GM23248 (cell line): ENCODE results near the gene SFTPD. TPM values are rescaled to one million over a fixed set of nuclear protein-coding genes. Genes with fewer than 3 reads are reported as not detected.

ENCODE experiments used
- DNase-seq: peaks from one replicate; pipeline ENCODE4 v3.0.0-alpha.2; 2015
- H2AFZ ChIP-seq: fragments of 200-600 bp; sonication (generic); 2 replicates; pipeline ENCODE4 v1.6.1; 2016; ENCODE audit warnings: antibody characterized with exemption
- H3F3A ChIP-seq: fragments of 200-600 bp; sonication (generic); 2 replicates; pipeline ENCODE4 v1.6.1; 2016; ENCODE audit warnings: mild to moderate bottlenecking, antibody characterized with exemption, mixed run types; ENCODE audit not compliant: insufficient read depth
- H3K27ac ChIP-seq: fragments of 200-600 bp; sonication (generic); 2 replicates; pipeline ENCODE4 v1.5.1; 2016; ENCODE audit warnings: mild to moderate bottlenecking
- H3K27me3 ChIP-seq: fragments of 200-600 bp; sonication (generic); replicated peaks from 2 replicates; pipeline ENCODE4 v1.6.1; 2016; ENCODE audit warnings: mild to moderate bottlenecking; ENCODE audit not compliant: insufficient read depth
- H3K36me3 ChIP-seq: fragments of 200-600 bp; sonication (generic); 2 replicates; pipeline ENCODE4 v1.6.1; 2016; ENCODE audit warnings: low read depth, mild to moderate bottlenecking
- H3K4me1 ChIP-seq: fragments of 200-600 bp; sonication (generic); 2 replicates; pipeline ENCODE4 v1.6.1; 2016; ENCODE audit warnings: mild to moderate bottlenecking; ENCODE audit not compliant: insufficient read depth
- H3K4me2 ChIP-seq: fragments of 200-600 bp; sonication (generic); one replicate; pipeline ENCODE4 v1.6.1; 2016; ENCODE audit warnings: mild to moderate bottlenecking; ENCODE audit not compliant: unreplicated experiment
- H3K4me3 ChIP-seq: fragments of 200-600 bp; sonication (generic); 2 replicates; pipeline ENCODE4 v1.5.1; 2016; ENCODE audit warnings: mild to moderate bottlenecking
- H3K79me2 ChIP-seq: fragments of 200-600 bp; sonication (generic); 2 replicates; pipeline ENCODE4 v1.6.1; 2016; ENCODE audit warnings: mild to moderate bottlenecking; ENCODE audit not compliant: insufficient read depth
- H3K9ac ChIP-seq: fragments of 200-600 bp; sonication (generic); 2 replicates; pipeline ENCODE4 v1.6.1; 2016; ENCODE audit warnings: mild to moderate bottlenecking
- H3K9me2 ChIP-seq: fragments of 200-600 bp; sonication (generic); 2 replicates; pipeline ENCODE4 v1.6.1; 2016; ENCODE audit warnings: mixed run types, mild to moderate bottlenecking, moderate library complexity; ENCODE audit not compliant: insufficient read depth
- H3K9me3 ChIP-seq: fragments of 200-600 bp; sonication (generic); one replicate; pipeline ENCODE4 v1.6.1; 2017; ENCODE audit warnings: low read depth
- H4K20me1 ChIP-seq: fragments of 200-600 bp; sonication (generic); 2 replicates; pipeline ENCODE4 v1.6.0; 2016; ENCODE audit not compliant: insufficient read depth
- EZH2 ChIP-seq: fragments of 200-600 bp; sonication (generic); IDR thresholded peaks from 2 replicates; pipeline ENCODE4 v1.6.1; 2018; ENCODE audit warnings: antibody characterized with exemption, mild to moderate bottlenecking; ENCODE audit not compliant: insufficient read depth, poor library complexity, severe bottlenecking
- EZH2phosphoT487 ChIP-seq: fragments of 200-600 bp; sonication (generic); IDR thresholded peaks from 2 replicates; pipeline ENCODE4 v1.6.1; 2018; ENCODE audit warnings: antibody characterized with exemption, moderate library complexity, mild to moderate bottlenecking, low read depth; ENCODE audit not compliant: insufficient read depth
- WGBS, 2 experiments: methylation state at CpG; one replicate each; pipeline ENCODE4 v1.1.6; 2015 to 2017; ENCODE audit warnings: low lambda C conversion rate in 2 of 2, low coverage in 1 of 2; ENCODE audit errors: missing lambda C conversion rate in 2 of 2; 5-methylcytosine and 5-hydroxymethylcytosine counted together
- in situ Hi-C: fragments of 300-500 bp; cut with MboI; formaldehyde crosslinking; loops from 2 replicates; pipeline ENCODE4 v1.15.0; 2020
- polyA plus RNA-seq: library from polyadenylated mRNA; unstranded; fragments of >200 nt; fragmentation: Nextera tagmentation; extraction: Ambion mirVana; gene quantifications from 2 replicates; pipeline ENCODE4 v1.2.1, GENCODE V29; 2016
- total RNA-seq: library from RNA; depleted of rRNA; stranded (reverse); fragments of >200 nt; shearing (Covaris generic); gene quantifications from 2 replicates; pipeline ENCODE4 v1.2.3, GENCODE V29; 2014

The SFTPD gene
- total and polyA plus RNA-seq, 2 experiments from 2014 or later, result 0.46 TPM; not detected in 1

- no peak overlapping the region for H3K4me3 ChIP-seq
- no peak overlapping the region for H2AFZ ChIP-seq
- no peaks in the 10 kb centered on the region for H3F3A ChIP-seq
- no peaks in the 10 kb centered on the region for H3K79me2 ChIP-seq
- no peaks in the 10 kb centered on the region for H3K9me3 ChIP-seq
- TF ChIP-seq EZH2, result no peak
- TF ChIP-seq EZH2phosphoT487, result no peak
- no peak overlapping the region for H3K4me2 ChIP-seq
- in situ Hi-C loops, result no loop called here
- no peak for DNase-seq
- no peak overlapping the region for H3K9ac ChIP-seq
- H4K20me1 ChIP-seq, result no peaks in the 10 kb centered on the region
- WGBS, 2 experiments, result 67 to 74% methylated on average over 6 of the region's 6 CpGs
- peaks cover under 1% of the 10 kb centered on the region for H3K27me3 ChIP-seq
- H3K9me2 ChIP-seq, result no peaks in the 10 kb centered on the region
- H3K36me3 ChIP-seq, result no peaks in the 10 kb centered on the region
- no peak overlapping the region for H3K27ac ChIP-seq
- no peaks in the 10 kb centered on the region for H3K4me1 ChIP-seq
Observed at GRCh38 chr10:79938728-79939406, 10.0 kb downstream of the SFTPD start.

GRCh38 chr10:79937701-79938151, 11.2 kb downstream of the SFTPD start:
- no peak overlapping the region for H3K9ac ChIP-seq

GRCh38 chr10:79936625-79937615, 12.0 kb downstream of the SFTPD start:
- Histone ChIP-seq H3K36me3 (no peaks in the 10 kb centered on the region), H3K4me1 (no peaks in the 10 kb centered on the region), H3K4me2 (no peak overlapping the region), H3K9ac (no peak overlapping the region), H3F3A (no peaks in the 10 kb centered on the region), H3K27ac (no peak overlapping the region), H3K27me3 (0 out of 2 replicates have a peak, but pooled peaks cover under 1% of the 10 kb centered on the region), H3K4me3 (no peak overlapping the region), H3K79me2 (no peaks in the 10 kb centered on the region), H4K20me1 (no peaks in the 10 kb centered on the region), H2AFZ (no peak overlapping the region), H3K9me2 (no peaks in the 10 kb centered on the region), H3K9me3 (no peaks in the 10 kb centered on the region)
- WGBS, 2 experiments, result 64 to 65% methylated on average over 9 of the region's 9 CpGs
- DNase-seq, result no peak
- TF ChIP-seq EZH2phosphoT487 (no peak), EZH2 (no peak)
- in situ Hi-C loops, result no loop called here

More at GRCh38 chr10:79937701-79938151, 11.2 kb downstream of the SFTPD start:
- in situ Hi-C loops, result no loop called here
- TF ChIP-seq EZH2 (no peak), EZH2phosphoT487 (no peak)
- Histone ChIP-seq H3K79me2 (no peaks in the 10 kb centered on the region), H3F3A (no peaks in the 10 kb centered on the region), H2AFZ (no peak overlapping the region), H3K9me2 (no peaks in the 10 kb centered on the region), H3K4me2 (no peak overlapping the region), H4K20me1 (no peaks in the 10 kb centered on the region), H3K27me3 (no peaks in the 10 kb centered on the region), H3K36me3 (no peaks in the 10 kb centered on the region), H3K4me1 (no peaks in the 10 kb centered on the region), H3K4me3 (no peak overlapping the region), H3K27ac (no peak overlapping the region), H3K9me3 (no peaks in the 10 kb centered on the region)
- DNase-seq, result no peak
- 81 to 83% methylated on average over 10 of the region's 10 CpGs for WGBS, 2 experiments

GRCh38 chr10:79933961-79934360, 14.9 kb downstream of the SFTPD start:
- no peaks in the 10 kb centered on the region for H3K9me3 ChIP-seq

More at GRCh38 chr10:79933961-79934360, 14.9 kb downstream of the SFTPD start:
- Histone ChIP-seq H3K9me2 (no peaks in the 10 kb centered on the region), H2AFZ (no peak overlapping the region), H3K27ac (no peak overlapping the region), H3K4me1 (no peaks in the 10 kb centered on the region), H3K4me2 (no peak overlapping the region), H3K9ac (no peak overlapping the region), H3F3A (no peaks in the 10 kb centered on the region), H3K4me3 (no peak overlapping the region), H3K79me2 (no peaks in the 10 kb centered on the region), H4K20me1 (no peaks in the 10 kb centered on the region), H3K27me3 (peaks cover 12% of the 10 kb centered on the region), H3K36me3 (no peaks in the 10 kb centered on the region)
- TF ChIP-seq EZH2phosphoT487 (no peak), EZH2 (no peak)
- whole genome bisulfite sequencing, 2 experiments, result 80 to 83% methylated on average over 3 of the region's 3 CpGs
- DNase-seq, result no peak
- in situ Hi-C loops, result no loop called here
